ENCODE measurements around the gene FOXQ1.

DNA sequence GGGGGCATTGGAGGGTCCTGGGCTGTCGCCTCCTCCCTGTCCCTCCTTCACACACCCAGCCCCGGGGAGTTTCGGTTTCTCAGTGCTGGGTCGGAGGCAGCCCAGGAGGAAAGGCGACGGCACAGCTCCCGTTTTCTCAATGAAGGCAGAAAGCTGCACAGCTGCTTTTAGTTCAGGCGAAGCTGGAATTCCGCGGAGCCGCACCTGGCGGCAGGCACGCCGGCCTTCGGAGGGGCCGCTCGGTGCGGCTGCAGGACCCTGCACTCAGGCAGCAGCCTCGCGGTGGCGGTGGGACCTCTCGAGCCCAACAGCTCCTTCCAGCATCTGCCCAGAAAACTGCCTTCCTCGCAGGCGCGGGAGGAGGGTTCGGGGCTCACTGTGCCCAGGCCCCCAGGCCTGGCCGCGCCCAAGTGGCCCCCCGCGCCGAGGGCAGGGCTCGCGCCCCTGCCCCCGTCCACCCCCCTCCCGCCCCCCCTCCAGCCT, 4.6 kb downstream of the FOXQ1 start:
- TF ChIP-seq, protein P1, sequence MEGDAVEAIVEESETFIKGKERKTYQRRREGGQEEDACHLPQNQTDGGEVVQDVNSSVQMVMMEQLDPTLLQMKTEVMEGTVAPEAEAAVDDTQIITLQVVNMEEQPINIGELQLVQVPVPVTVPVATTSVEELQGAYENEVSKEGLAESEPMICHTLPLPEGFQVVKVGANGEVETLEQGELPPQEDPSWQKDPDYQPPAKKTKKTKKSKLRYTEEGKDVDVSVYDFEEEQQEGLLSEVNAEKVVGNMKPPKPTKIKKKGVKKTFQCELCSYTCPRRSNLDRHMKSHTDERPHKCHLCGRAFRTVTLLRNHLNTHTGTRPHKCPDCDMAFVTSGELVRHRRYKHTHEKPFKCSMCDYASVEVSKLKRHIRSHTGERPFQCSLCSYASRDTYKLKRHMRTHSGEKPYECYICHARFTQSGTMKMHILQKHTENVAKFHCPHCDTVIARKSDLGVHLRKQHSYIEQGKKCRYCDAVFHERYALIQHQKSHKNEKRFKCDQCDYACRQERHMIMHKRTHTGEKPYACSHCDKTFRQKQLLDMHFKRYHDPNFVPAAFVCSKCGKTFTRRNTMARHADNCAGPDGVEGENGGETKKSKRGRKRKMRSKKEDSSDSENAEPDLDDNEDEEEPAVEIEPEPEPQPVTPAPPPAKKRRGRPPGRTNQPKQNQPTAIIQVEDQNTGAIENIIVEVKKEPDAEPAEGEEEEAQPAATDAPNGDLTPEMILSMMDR (IDR thresholded peaks at IDR 0.05; ENCODE audit: insufficient read depth, low read depth, low read length), result no peak
- peak; percentile 43 for TF ChIP-seq EZH2 (IDR thresholded peaks at IDR 0.05; ENCODE audit: insufficient read depth, low read length)
